ENCODE data around the gene EMP2.
"Not testable (repeated sequence)": the region's sequence is repeated elsewhere in the genome, so short reads cannot be mapped to it uniquely, and the experiment has no call there.

The EMP2 gene

GRCh38 chr16:10577305-10578202 lies 2.8 kb downstream of the EMP2 start:
- FAIRE-seq: no peak

- no peak for FAIRE-seq
Measured at GRCh38 chr16:10576390-10577304, 3.8 kb downstream of the EMP2 start.

GRCh38 chr16:10575506-10576130 lies 4.8 kb downstream of the EMP2 start:
- FAIRE-seq: no peak

- no peak for FAIRE-seq
Measured at GRCh38 chr16:10572611-10573010, 7.8 kb downstream of the EMP2 start.

GRCh38 chr16:10571354-10571753 lies 9.0 kb downstream of the EMP2 start:
- FAIRE-seq: no peak

GRCh38 chr16:10569621-10570020 lies 10.8 kb downstream of the EMP2 start:
- FAIRE-seq: no peak

- FAIRE-seq: no peak
Measured at GRCh38 chr16:10566613-10567012, 13.8 kb downstream of the EMP2 start.

GRCh38 chr16:10565167-10565566 lies 15.2 kb downstream of the EMP2 start:
- no peak for FAIRE-seq

GRCh38 chr16:10564591-10564990 lies 15.8 kb downstream of the EMP2 start:
- no peak for FAIRE-seq

- no peak for FAIRE-seq
Measured at GRCh38 chr16:10562361-10562899, 18.0 kb downstream of the EMP2 start.

GRCh38 chr16:10561425-10561824 lies 19.0 kb downstream of the EMP2 start:
- no peak for FAIRE-seq

- no peak for FAIRE-seq
Measured at GRCh38 chr16:10561001-10561400, 19.4 kb downstream of the EMP2 start.

GRCh38 chr16:10559792-10560191 lies 20.6 kb downstream of the EMP2 start:
- FAIRE-seq: not testable (repeated sequence)

- no peak for FAIRE-seq
Measured at GRCh38 chr16:10558746-10559641, 21.4 kb downstream of the EMP2 start.

GRCh38 chr16:10558305-10558704 lies 22.1 kb downstream of the EMP2 start:
- no peak for FAIRE-seq

- FAIRE-seq: no peak
Measured at GRCh38 chr16:10557750-10558149, 22.6 kb downstream of the EMP2 start.

GRCh38 chr16:10556236-10556635 lies 24.2 kb downstream of the EMP2 start:
- FAIRE-seq: no peak

- FAIRE-seq: no peak
Measured at GRCh38 chr16:10554569-10554968, 25.8 kb downstream of the EMP2 start.

- FAIRE-seq: no peak
Measured at GRCh38 chr16:10552998-10553491, 27.4 kb downstream of the EMP2 start.

- FAIRE-seq: no peak
Measured at GRCh38 chr16:10552281-10552680, 28.1 kb downstream of the EMP2 start.

- FAIRE-seq: no peak
Measured at GRCh38 chr16:10551881-10552280, 28.5 kb downstream of the EMP2 start.

GRCh38 chr16:10548404-10548803 lies 32.0 kb downstream of the EMP2 start:
- FAIRE-seq: no peak
